Spleen (tissue), 11 donors: ENCODE results near the gene SH3BGR. TPM values are rescaled to one million over a fixed set of nuclear protein-coding genes. Genes with fewer than 3 reads are reported as not detected.

Experiments
- DNase-seq: peaks from one replicate; pipeline ENCODE4 v3.0.0-alpha.2; 2020
- H3K27ac ChIP-seq, 8 donors: fragments of 200-600 bp; sonication (generic) in 7 of 8; 1 replicate in 4 of 8; 2 replicates in 4 of 8; pipeline versions ENCODE4 v1.5.0 to v1.8.0; 2016 to 2021; ENCODE audit warnings: inconsistent platforms in 4 of 8, mild to moderate bottlenecking in 4 of 8, moderate library complexity in 1 of 8
- H3K27me3 ChIP-seq, 7 donors: fragments of 200-600 bp; sonication (generic) in 6 of 7; replicated peaks in 1 of 7; 1 replicate in 4 of 7; 2 replicates in 3 of 7; pipeline versions ENCODE4 v1.5.0 to v1.8.0; 2016 to 2021; ENCODE audit warnings: inconsistent platforms in 3 of 7, mild to moderate bottlenecking in 1 of 7
- H3K36me3 ChIP-seq, 6 donors: fragments of 200-600 bp; sonication (generic) in 5 of 6; 1 replicate in 4 of 6; 2 replicates in 2 of 6; pipeline versions ENCODE4 v1.5.0 to v1.8.0; 2016 to 2021; ENCODE audit warnings: inconsistent platforms in 2 of 6
- H3K4me1 ChIP-seq, 6 donors: fragments of 200-600 bp; sonication (generic) in 5 of 6; 1 replicate in 3 of 6; 2 replicates in 3 of 6; pipeline versions ENCODE4 v1.5.0 to v1.8.0; 2016 to 2021; ENCODE audit warnings: inconsistent platforms in 3 of 6
- H3K4me3 ChIP-seq, 8 donors: fragments of 200-600 bp; sonication (generic) in 7 of 8; 1 replicate in 4 of 8; 2 replicates in 4 of 8; pipeline versions ENCODE4 v1.5.0 to v1.8.0; 2016 to 2021; ENCODE audit warnings: inconsistent platforms in 4 of 8, mild to moderate bottlenecking in 4 of 8, moderate library complexity in 2 of 8
- H3K9me3 ChIP-seq, 8 donors: fragments of 200-600 bp; sonication (generic) in 7 of 8; 1 replicate in 4 of 8; 2 replicates in 4 of 8; pipeline versions ENCODE4 v1.5.0 to v1.8.0; 2016 to 2021; ENCODE audit warnings: inconsistent platforms in 4 of 8
- POLR2A ChIP-seq, 3 donors: fragments of 450-650 bp; IDR thresholded peaks; one replicate each; pipeline ENCODE4 v1.5.1; 2017; ENCODE audit warnings: antibody characterized with exemption in 3 of 3, mild to moderate bottlenecking in 1 of 3
- POLR2AphosphoS5 ChIP-seq, 3 donors: sonication (generic); formaldehyde crosslinking; IDR thresholded peaks; one replicate each; pipeline ENCODE4 v1.5.1; 2017; ENCODE audit warnings: antibody characterized with exemption in 3 of 3
- WGBS, 5 donors: extraction: QIAGEN DNeasy Blood & Tissue Kit in 3 of 5; methylation state at CpG; one replicate each; pipeline versions ENCODE4 v1.1.5 to v1.1.7; 2013 to 2018; 5-methylcytosine and 5-hydroxymethylcytosine counted together
- intact Hi-C: fragments of 100-400 bp; cut with DNase I; formaldehyde crosslinking; loops from one replicate; pipeline ENCODE4 v1.15.0; 2023; ENCODE audit warnings: low total_unique reads
- microRNA-seq, 3 donors: library from miRNA; unstranded; fragments of <30 nt; microRNA quantifications; one replicate each; pipeline versions ENCODE4 to v1.1.0, GENCODE V29; 2019 to 2020
- polyA plus RNA-seq, 3 donors: library from polyadenylated mRNA; stranded (reverse); fragments of 200-250 nt; gene quantifications; one replicate each; pipeline ENCODE4 v1.2.1, GENCODE V29; 2013
- small RNA-seq, 4 donors: library from RNA; depleted of rRNA; stranded (forward); fragments of <200 nt; gene quantifications; one replicate each; pipeline ENCODE3, GENCODE V24; 2016
- total RNA-seq, 7 donors: library from RNA; depleted of rRNA in 3 of 7; stranded (reverse); fragments of >200 nt in 3 of 7; fragmentation: NEBNext Ultra II Directional in 4 of 7; extraction: Animal tissue kit (Norgen Biotek cat#: 25700) in 4 of 7; gene quantifications; one replicate each; pipeline versions ENCODE4 v1.1.0 to v1.2.1, GENCODE V29; 2016 to 2021
- TF ChIP-seq, protein P1 (sequence below), 11 experiments: fragments of 200-600 bp in 7 of 11; fragments of 450-650 bp in 4 of 11; sonication (generic) in 4 of 11; IDR thresholded peaks in 8 of 11; conservative IDR thresholded peaks in 3 of 11; 1 replicate in 7 of 11; 2 replicates in 4 of 11; pipeline versions ENCODE4 v1.4.0 to v1.8.0; 2016 to 2021; ENCODE audit warnings: antibody characterized with exemption in 11 of 11, inconsistent platforms in 4 of 11, mild to moderate bottlenecking in 1 of 11
- donor health status: healthy with polysubstance abuse.
- donor health status: DM: no; HTN: no; CAD: no; lungs with moderate emphysema.
- donor health status: DM: no; HTN: no; CAD: no.
- donor health status: Bipolar disorder and iron deficiency.
- donor health status: healthy.
- donor health status: DM: no; HTN: no; CAD: no.
- donor health status: DM: yes; HTN: yes; CAD: no.

The SH3BGR gene
- total and polyA plus RNA-seq, 10 donors: 0.69 to 3.7 (median 2.1) TPM

- DNase-seq: no peak
- H3K4me1 ChIP-seq: no peaks in the 10 kb centered on the region
- no peaks in the 10 kb centered on the region for H3K36me3 ChIP-seq
- TF ChIP-seq, protein P1, sequence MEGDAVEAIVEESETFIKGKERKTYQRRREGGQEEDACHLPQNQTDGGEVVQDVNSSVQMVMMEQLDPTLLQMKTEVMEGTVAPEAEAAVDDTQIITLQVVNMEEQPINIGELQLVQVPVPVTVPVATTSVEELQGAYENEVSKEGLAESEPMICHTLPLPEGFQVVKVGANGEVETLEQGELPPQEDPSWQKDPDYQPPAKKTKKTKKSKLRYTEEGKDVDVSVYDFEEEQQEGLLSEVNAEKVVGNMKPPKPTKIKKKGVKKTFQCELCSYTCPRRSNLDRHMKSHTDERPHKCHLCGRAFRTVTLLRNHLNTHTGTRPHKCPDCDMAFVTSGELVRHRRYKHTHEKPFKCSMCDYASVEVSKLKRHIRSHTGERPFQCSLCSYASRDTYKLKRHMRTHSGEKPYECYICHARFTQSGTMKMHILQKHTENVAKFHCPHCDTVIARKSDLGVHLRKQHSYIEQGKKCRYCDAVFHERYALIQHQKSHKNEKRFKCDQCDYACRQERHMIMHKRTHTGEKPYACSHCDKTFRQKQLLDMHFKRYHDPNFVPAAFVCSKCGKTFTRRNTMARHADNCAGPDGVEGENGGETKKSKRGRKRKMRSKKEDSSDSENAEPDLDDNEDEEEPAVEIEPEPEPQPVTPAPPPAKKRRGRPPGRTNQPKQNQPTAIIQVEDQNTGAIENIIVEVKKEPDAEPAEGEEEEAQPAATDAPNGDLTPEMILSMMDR (IDR thresholded peaks at IDR 0.05 in 8 of 11, conservative IDR thresholded peaks at IDR 0.05 in 3 of 11): no peak
- TF ChIP-seq POLR2AphosphoS5 (IDR thresholded peaks at IDR 0.05) (no peak), POLR2A (IDR thresholded peaks at IDR 0.05) (no peak)
- H3K9me3 ChIP-seq: no peaks in the 10 kb centered on the region
- H3K27me3 ChIP-seq: no peaks in the 10 kb centered on the region
- H3K27ac ChIP-seq: no peak overlapping the region
- no peak overlapping the region for H3K4me3 ChIP-seq
- intact Hi-C loops: no loop called here
- 81 to 98% (median 89%) methylated on average over 2 of the region's 2 CpGs for WGBS, 5 donors
Observed at GRCh38 chr21:39561140-39561539, 109.4 kb downstream of the SH3BGR start.

DNA sequence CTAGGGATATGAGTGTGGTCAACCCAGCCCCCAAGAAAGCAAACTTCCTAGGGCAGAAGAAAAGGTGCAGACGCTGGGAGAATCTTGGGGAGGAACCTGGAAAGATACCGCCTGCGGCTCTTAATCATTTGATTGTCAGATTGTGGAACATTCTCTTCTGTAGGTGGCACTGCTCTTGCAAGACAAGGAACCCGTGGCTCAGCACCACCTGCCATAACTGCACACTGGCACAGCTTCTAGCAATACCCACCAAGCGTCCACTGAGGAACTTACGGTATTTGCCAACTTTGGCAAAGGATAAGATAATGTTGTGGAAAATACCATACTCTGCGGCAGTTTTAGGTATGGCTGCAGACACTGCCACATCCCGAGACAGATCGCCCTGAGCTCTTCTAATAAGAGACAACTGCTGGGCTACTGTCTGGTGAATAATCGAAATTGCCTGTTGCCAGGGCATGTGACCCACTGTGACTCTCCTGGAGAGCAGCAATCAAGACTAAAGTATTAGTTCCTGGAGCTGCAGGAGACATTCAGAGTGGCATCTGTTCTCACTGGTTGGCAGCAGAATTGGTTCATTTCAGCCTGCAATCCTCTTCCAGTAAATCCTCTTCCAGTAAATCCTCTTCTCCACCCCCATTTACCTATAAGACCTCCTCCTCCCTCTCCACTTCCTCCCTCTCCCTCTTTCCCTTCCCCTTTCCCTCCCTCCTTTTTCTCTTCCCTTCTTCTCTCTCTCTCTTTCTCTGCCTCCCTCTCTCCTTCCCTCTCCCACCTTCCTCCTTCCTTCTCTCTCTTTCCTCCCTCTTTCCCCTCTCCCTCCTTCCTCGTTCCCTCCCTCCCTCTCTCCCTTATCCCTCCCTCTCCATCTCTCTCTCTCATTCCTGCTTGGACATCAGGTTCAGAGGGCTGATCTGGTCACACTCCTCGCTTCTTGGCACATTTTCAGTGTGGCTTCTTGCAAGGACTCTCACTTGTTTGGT lies 111.3 kb downstream of the SH3BGR start:
- H3K9me3 ChIP-seq: no peaks in the 10 kb centered on the region
- WGBS, 5 donors: 78 to 86% (median 82%) methylated on average over 12 of the region's 12 CpGs
- no peak for TF ChIP-seq POLR2A (IDR thresholded peaks at IDR 0.05)
- no peak for TF ChIP-seq POLR2AphosphoS5 (IDR thresholded peaks at IDR 0.05)
- TF ChIP-seq, protein P1 (IDR thresholded peaks at IDR 0.05 in 8 of 11, conservative IDR thresholded peaks at IDR 0.05 in 3 of 11): no peak
- intact Hi-C loops: no loop called here
- peaks cover 0 to 2% (median 0%) of the 10 kb centered on the region in 6 donors for H3K4me1 ChIP-seq
- H3K4me3 ChIP-seq: no peak overlapping the region
- H3K27me3 ChIP-seq: no peaks in the 10 kb centered on the region
- H3K36me3 ChIP-seq: no peaks in the 10 kb centered on the region
- DNase-seq: no peak
- no peak overlapping the region for H3K27ac ChIP-seq

GRCh38 chr21:39564200-39564599 lies 112.4 kb downstream of the SH3BGR start:
- 61 to 93% (median 74%) methylated on average over 3 of the region's 3 CpGs for WGBS, 5 donors
- TF ChIP-seq POLR2A (IDR thresholded peaks at IDR 0.05): no peak
- no peak for TF ChIP-seq POLR2AphosphoS5 (IDR thresholded peaks at IDR 0.05)
- TF ChIP-seq, protein P1 (IDR thresholded peaks at IDR 0.05 in 8 of 11, conservative IDR thresholded peaks at IDR 0.05 in 3 of 11): no peak
- intact Hi-C loops: no loop called here
- no peaks in the 10 kb centered on the region for H3K27me3 ChIP-seq
- no peaks in the 10 kb centered on the region for H3K9me3 ChIP-seq
- no peak overlapping the region for H3K4me3 ChIP-seq
- no peaks in the 10 kb centered on the region for H3K36me3 ChIP-seq
- H3K27ac ChIP-seq: no peak overlapping the region
- H3K4me1 ChIP-seq: peaks cover 0 to 10% (median 0%) of the 10 kb centered on the region in 6 donors
- DNase-seq: no peak

Small RNA genes lying within 50 kb of the gene (microRNA-seq; reads per million reads assigned to microRNA genes)
- gene MIR6508: 0 to 0.35 (median 0.28) reads per million in 3 donors

Small RNA genes lying within 50 kb of the gene (small RNA-seq; reads per million reads assigned to genes)
- 0 to 0.07 (median 0.03) reads per million in 4 donors for gene MIR6508

Other genes starting within 250 kb of the SH3BGR start
- gene BRWD1, start 138.3 kb upstream of the SH3BGR start, total RNA-seq: 10 to 100 TPM; 46.5 to 98.0 (median 60.5) TPM
- 10 to 100 TPM in 1 of 3 donors, 1 to 10 TPM in 2; 7.2 to 10.7 (median 9.1) TPM for gene BRWD1, start 138.3 kb upstream of the SH3BGR start, polyA plus RNA-seq
- 100 to 1,000 TPM; 101 to 193 (median 152) TPM for gene HMGN1, start 102.9 kb upstream of the SH3BGR start, total RNA-seq
- gene HMGN1, start 102.9 kb upstream of the SH3BGR start, polyA plus RNA-seq: 100 to 1,000 TPM; 248 to 276 (median 250) TPM
- gene LCA5L, start 6.2 kb upstream of the SH3BGR start, total RNA-seq: 1 to 10 TPM in 1 of 7 donors, under 1 TPM in 5, not detected in 1; 0.40 to 1.3 (median 0.71) TPM
- under 1 TPM; 0.26 to 0.38 (median 0.26) TPM for gene LCA5L, start 6.2 kb upstream of the SH3BGR start, polyA plus RNA-seq
- under 1 TPM in 6 of 7 donors, not detected in 1; 0.05 to 0.34 (median 0.19) TPM for gene B3GALT5, start 161.0 kb downstream of the SH3BGR start, total RNA-seq
- gene B3GALT5, start 161.0 kb downstream of the SH3BGR start, polyA plus RNA-seq: under 1 TPM; 0.02 to 0.03 (median 0.02) TPM